IMR-90 (cell line): ENCODE data around the gene ZNF138. TPM values are rescaled to one million over a fixed set of nuclear protein-coding genes. Genes with fewer than 3 reads are reported as not detected.

Source experiments
- ATAC-seq: fragments of 200-7000 bp; cut with Tn5 transposase; 2 replicates; pipeline ENCODE4 v1.9.1; 2020; ENCODE audit warnings: low read depth, mild to moderate bottlenecking, moderate library complexity
- BruUV-seq: library from RNA; stranded (reverse); fragments of 400-500 nt; replicated peaks from 2 replicates; lab custom pipeline; 2021; lab: Mats Ljungman, UMichigan
- CTCF ChIA-PET: fragments of 300-600 bp; formaldehyde crosslinking; extraction: SDS; loops from one replicate; lab custom pipeline; 2021; ENCODE audit warnings: antibody characterized with exemption; lab: Yijun Ruan, JAX
- POLR2A ChIA-PET: fragments of 300-600 bp; sonication (Branson Sonifier 250); formaldehyde crosslinking; loops from one replicate; lab custom pipeline; 2022; ENCODE audit warnings: antibody characterized with exemption; ENCODE audit not compliant: unreplicated experiment; lab: Charles Lee
- DNase-seq: peaks from one replicate; pipeline ENCODE4 v3.0.0; 2013
- H2AFZ ChIP-seq: replicated peaks from 2 replicates; pipeline ENCODE3; 2013; ENCODE audit warnings: low read length, mild to moderate bottlenecking; ENCODE audit not compliant: poor library complexity
- H2AK5ac ChIP-seq: 2 replicates; pipeline ENCODE4 v1.6.1; 2013; ENCODE audit warnings: low read depth, low read length, inconsistent platforms
- H2AK9ac ChIP-seq: replicated peaks from 2 replicates; pipeline ENCODE3; 2013; ENCODE audit warnings: mild to moderate bottlenecking, low read depth, low read length, moderate library complexity; ENCODE audit not compliant: poor library complexity
- H2BK120ac ChIP-seq: 2 replicates; pipeline ENCODE4 v1.6.1; 2013; ENCODE audit warnings: low read depth, low read length, inconsistent platforms
- H2BK15ac ChIP-seq: 3 replicates; pipeline ENCODE4 v1.6.1; 2013; ENCODE audit warnings: low read depth, low read length, inconsistent platforms
- H2BK20ac ChIP-seq: 2 replicates; pipeline ENCODE4 v1.6.1; 2013; ENCODE audit warnings: low read depth, mild to moderate bottlenecking, inconsistent platforms, low read length, moderate library complexity
- H2BK5ac ChIP-seq: 2 replicates; pipeline ENCODE4 v1.6.1; 2013; ENCODE audit warnings: mild to moderate bottlenecking, low read depth, low read length, inconsistent platforms; ENCODE audit not compliant: poor library complexity, severe bottlenecking
- H3K14ac ChIP-seq: replicated peaks from 2 replicates; pipeline ENCODE4 v1.6.1; 2013; ENCODE audit warnings: low read depth, low read length, inconsistent platforms
- H3K18ac ChIP-seq: 2 replicates; pipeline ENCODE4 v1.6.1; 2013; ENCODE audit warnings: low read depth, low read length, control low read depth
- H3K23ac ChIP-seq: 2 replicates; pipeline ENCODE4 v1.6.1; 2013; ENCODE audit warnings: low read depth, low read length, inconsistent platforms
- H3K27ac ChIP-seq: 2 replicates; pipeline ENCODE4 v1.5.1; 2013; ENCODE audit warnings: mild to moderate bottlenecking, control low read depth, low read length; ENCODE audit not compliant: insufficient read depth
- H3K27me3 ChIP-seq: 2 replicates; pipeline ENCODE4 v1.6.1; 2013; ENCODE audit warnings: low read length; ENCODE audit not compliant: control insufficient read depth, insufficient read depth
- H3K36me3 ChIP-seq: 2 replicates; pipeline ENCODE4 v1.6.1; 2013; ENCODE audit warnings: low read length, mixed read lengths; ENCODE audit not compliant: control insufficient read depth, insufficient read depth
- H3K4ac ChIP-seq: 2 replicates; pipeline ENCODE4 v1.6.1; 2013; ENCODE audit warnings: low read depth, low read length, inconsistent platforms
- H3K4me1 ChIP-seq: 2 replicates; pipeline ENCODE4 v1.6.1; 2013; ENCODE audit warnings: low read length, mixed read lengths; ENCODE audit not compliant: control insufficient read depth, insufficient read depth
- H3K4me2 ChIP-seq: 2 replicates; pipeline ENCODE4 v1.6.1; 2013; ENCODE audit warnings: low read depth, mild to moderate bottlenecking, control low read depth, low read length, moderate library complexity
- H3K4me3 ChIP-seq: 2 replicates; pipeline ENCODE4 v1.5.1; 2013; ENCODE audit warnings: low read depth, mild to moderate bottlenecking, control low read depth, low read length, moderate library complexity; ENCODE audit not compliant: insufficient read depth
- H3K56ac ChIP-seq: 2 replicates; pipeline ENCODE4 v1.6.1; 2013; ENCODE audit warnings: low read length, inconsistent platforms; ENCODE audit not compliant: insufficient read depth; ENCODE audit errors: extremely low read depth
- H3K79me1 ChIP-seq, 2 experiments: 2 replicates each; pipeline ENCODE4 v1.6.1; 2013; ENCODE audit warnings: low read length in 2 of 2, inconsistent platforms in 1 of 2, low read depth in 1 of 2
- H3K9ac ChIP-seq: 2 replicates; pipeline ENCODE4 v1.6.1; 2013; ENCODE audit warnings: low read depth, low read length, control low read depth
- H3K9me1 ChIP-seq: 2 replicates; pipeline ENCODE4 v1.6.1; 2013; ENCODE audit warnings: low read length, inconsistent platforms; ENCODE audit not compliant: insufficient read depth
- H3K9me3 ChIP-seq: 2 replicates; pipeline ENCODE4 v1.6.1; 2013; ENCODE audit warnings: low read length; ENCODE audit not compliant: control insufficient read depth, insufficient read depth
- H4K20me1 ChIP-seq: 2 replicates; pipeline ENCODE4 v1.6.1; 2013; ENCODE audit warnings: low read length, inconsistent platforms; ENCODE audit not compliant: insufficient read depth
- H4K5ac ChIP-seq: 2 replicates; pipeline ENCODE4 v1.6.1; 2013; ENCODE audit warnings: mild to moderate bottlenecking, low read depth, low read length, control low read depth
- H4K8ac ChIP-seq, 2 experiments: 2 replicates each; pipeline ENCODE4 v1.6.1; 2013; ENCODE audit warnings: low read depth in 2 of 2, low read length in 2 of 2, control low read depth in 1 of 2, inconsistent platforms in 1 of 2
- H4K91ac ChIP-seq: 2 replicates; pipeline ENCODE4 v1.6.1; 2013; ENCODE audit warnings: low read depth, low read length, inconsistent platforms; ENCODE audit not compliant: insufficient read depth
- MXI1 ChIP-seq: IDR thresholded peaks from 2 replicates; pipeline ENCODE4 v1.6.1; 2012; ENCODE audit warnings: low read depth, mild to moderate bottlenecking, low read length, moderate library complexity, borderline replicate concordance
- RAD21 ChIP-seq: IDR thresholded peaks from 2 replicates; pipeline ENCODE4 v1.6.1; 2012; ENCODE audit warnings: low read length, improper control_type of control experiment
- WGBS, 2 experiments: methylation state at CpG; one replicate each; pipeline versions ENCODE4 v1.1.5 to v1.1.7; 2013; ENCODE audit warnings: missing lambda C conversion rate in 2 of 2; ENCODE audit not compliant: insufficient read length in 1 of 2; ENCODE audit errors: extremely low coverage in 2 of 2; 5-methylcytosine and 5-hydroxymethylcytosine counted together
- dilution Hi-C: fragments of 300-500 bp; cut with HindIII; formaldehyde crosslinking; loops from one replicate; pipeline ENCODE4 v1.14.3; 2018; ENCODE audit warnings: low sequenced_read_pairs; ENCODE audit not compliant: unreplicated experiment
- in situ Hi-C: fragments of 300-500 bp; cut with MboI; formaldehyde crosslinking; loops from 3 replicates; pipeline ENCODE4 v1.14.3; 2019; ENCODE audit warnings: low sequenced_read_pairs, inconsistent platforms, mixed read lengths
- intact Hi-C: fragments of 100-400 bp; cut with micrococcal nuclease; formaldehyde crosslinking; loops from 2 replicates; pipeline ENCODE4 v1.10.0; 2022
- polyA plus RNA-seq, 3 experiments: library from polyadenylated mRNA; depleted of rRNA; stranded (reverse); fragments of >200 nt; gene quantifications; 2 replicates each; pipeline ENCODE4 v1.2.3, GENCODE V29; 2012; ENCODE audit warnings: low replicate concordance in 1 of 3
- total RNA-seq: library from RNA; depleted of rRNA; stranded (reverse); fragments of >200 nt; gene quantifications from 2 replicates; pipeline ENCODE4 v1.2.3, GENCODE V29; 2012

Gene ZNF138
- total and polyA plus RNA-seq, 2 of the 4 experiments (the other 2 are of a cell fraction) = 3.2 to 3.6 TPM

DNA sequence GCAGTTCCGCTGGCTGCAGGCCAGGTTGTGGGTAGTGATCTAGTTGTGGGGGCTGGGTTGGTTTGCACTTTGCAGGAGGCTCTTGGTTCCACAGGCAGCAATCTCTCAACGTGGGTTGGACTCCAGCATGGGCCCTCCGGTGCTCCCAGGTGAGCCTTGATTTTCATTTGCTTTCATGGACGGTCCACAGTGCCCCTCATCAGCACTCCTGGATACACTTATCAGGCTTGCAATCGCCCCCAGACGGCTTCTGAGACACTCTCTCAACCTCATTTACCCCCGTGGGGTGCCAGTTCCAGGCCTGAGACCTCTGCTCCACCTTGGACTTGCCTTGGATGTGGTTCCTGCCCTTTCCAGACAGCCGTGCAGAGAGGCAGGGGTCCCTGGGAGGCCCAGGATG, 77.5 kb downstream of the ZNF138 start:
- no peak overlapping the region for H3K27ac ChIP-seq
- H4K5ac ChIP-seq = no peak overlapping the region
- DNase-seq (no peak), ATAC-seq (no peak)
- in situ Hi-C loops (no loop called here), dilution Hi-C loops (no loop called here), intact Hi-C loops (no loop called here)
- H3K4me3 ChIP-seq = no peak overlapping the region
- no peak overlapping the region for H3K4ac ChIP-seq
- no peak overlapping the region for H2BK5ac ChIP-seq
- no peak overlapping the region for H2BK120ac ChIP-seq
- no peak overlapping the region for H2AFZ ChIP-seq
- ChIA-PET CTCF (no interaction called here), POLR2A (no interaction called here)
- no peak overlapping the region for H3K9ac ChIP-seq
- TF ChIP-seq MXI1 (no peak), RAD21 (no peak)
- no peak overlapping the region for H4K91ac ChIP-seq
- no peaks in the 10 kb centered on the region for H3K4me1 ChIP-seq
- no peak overlapping the region for H3K14ac ChIP-seq
- H3K27me3 ChIP-seq = no peaks in the 10 kb centered on the region
- H3K9me3 ChIP-seq = peaks cover 18% of the 10 kb centered on the region
- no peaks in the 10 kb centered on the region for H3K9me1 ChIP-seq
- H3K36me3 ChIP-seq = no peaks in the 10 kb centered on the region
- no peaks in the 10 kb centered on the region for H4K20me1 ChIP-seq
- H3K4me2 ChIP-seq = no peak overlapping the region
- no peaks in the 10 kb centered on the region for H3K79me1 ChIP-seq
- H2AK5ac ChIP-seq = no peak overlapping the region
- no peak overlapping the region for H3K23ac ChIP-seq
- no peak overlapping the region for H2AK9ac ChIP-seq
- no TSS peak for BruUV-seq
- H3K18ac ChIP-seq = no peak overlapping the region
- no peak overlapping the region for H2BK20ac ChIP-seq
- no peak overlapping the region for H2BK15ac ChIP-seq
- 40% methylated on average over 1 of the region's 8 CpGs; no CpG with 5 or more reads in 1 of the 2 experiments for WGBS, 2 experiments
- no peak overlapping the region for H3K56ac ChIP-seq
- H4K8ac ChIP-seq = no peak overlapping the region
